CD4-positive, alpha-beta memory T cell (primary cell): Measurements from ENCODE around the gene CTBP2. TPM values are rescaled to one million over a fixed set of nuclear protein-coding genes. Genes with fewer than 3 reads are reported as not detected.

Source experiments
- CTCF ChIA-PET: fragments of 350-600 bp; sonication (Branson Sonifier 250); formaldehyde crosslinking; loops from one replicate; lab custom pipeline; 2021; ENCODE audit warnings: inconsistent platforms; ENCODE audit not compliant: partially characterized antibody; lab: Charles Lee
- POLR2A ChIA-PET: fragments of 350-600 bp; sonication (Branson Sonifier 250); formaldehyde crosslinking; loops from one replicate; lab custom pipeline; 2021; ENCODE audit not compliant: partially characterized antibody; lab: Charles Lee
- DNase-seq, 5 donors: peaks; one replicate each; pipeline versions ENCODE4 v3.0.0 to v3.0.0-alpha.2; 2020 to 2022; ENCODE audit warnings: mixed read lengths in 1 of 5
- H3K27ac ChIP-seq: one replicate; pipeline ENCODE4 v1.7.0; 2013; ENCODE audit warnings: low read depth, low read length
- H3K27me3 ChIP-seq: 2 replicates; pipeline ENCODE4 v1.7.0; 2013; ENCODE audit warnings: mild to moderate bottlenecking, low read length, moderate library complexity; ENCODE audit not compliant: insufficient read depth
- H3K36me3 ChIP-seq: 2 replicates; pipeline ENCODE4 v1.7.0; 2013; ENCODE audit warnings: mild to moderate bottlenecking, low read length, moderate library complexity; ENCODE audit not compliant: insufficient read depth
- H3K4me1 ChIP-seq: 2 replicates; pipeline ENCODE4 v1.7.0; 2013; ENCODE audit warnings: mild to moderate bottlenecking, low read length, moderate library complexity; ENCODE audit not compliant: insufficient read depth
- H3K4me3 ChIP-seq, 2 donors: one replicate each; pipeline ENCODE4 v1.7.0; 2013; ENCODE audit warnings: low read length in 2 of 2, mild to moderate bottlenecking in 1 of 2
- H3K9me3 ChIP-seq, 2 donors: one replicate each; pipeline ENCODE4 v1.7.0; 2013; ENCODE audit warnings: low read length in 2 of 2, control low read depth in 1 of 2; ENCODE audit not compliant: control insufficient read depth in 1 of 2
- H3K27ac Mint-ChIP-seq, 7 donors: one replicate each; pipeline ENCODE4 v1.8.0; 2020 to 2021; ENCODE audit warnings: mixed read lengths in 7 of 7, mild to moderate bottlenecking in 6 of 7, inconsistent platforms in 3 of 7, moderate library complexity in 3 of 7
- H3K27me3 Mint-ChIP-seq, 2 donors: one replicate each; pipeline ENCODE4 v1.8.0; 2020 to 2021; ENCODE audit warnings: mixed read lengths in 2 of 2
- H3K36me3 Mint-ChIP-seq, 2 donors: one replicate each; pipeline ENCODE4 v1.8.0; 2020 to 2021; ENCODE audit warnings: mixed read lengths in 2 of 2, inconsistent platforms in 1 of 2, mild to moderate bottlenecking in 1 of 2
- H3K4me1 Mint-ChIP-seq, 4 donors: one replicate each; pipeline ENCODE4 v1.8.0; 2020 to 2021; ENCODE audit warnings: mixed read lengths in 4 of 4, mild to moderate bottlenecking in 1 of 4
- H3K4me3 Mint-ChIP-seq, 8 donors: one replicate each; pipeline ENCODE4 v1.8.0; 2020 to 2021; ENCODE audit warnings: mixed read lengths in 8 of 8, mild to moderate bottlenecking in 7 of 8, moderate library complexity in 6 of 8, inconsistent platforms in 3 of 8
- H3K9me3 Mint-ChIP-seq, 8 donors: one replicate each; pipeline ENCODE4 v1.8.0; 2020 to 2021; ENCODE audit warnings: mixed read lengths in 8 of 8, mild to moderate bottlenecking in 5 of 8, inconsistent platforms in 3 of 8, moderate library complexity in 1 of 8
- intact Hi-C: fragments of 100-400 bp; cut with micrococcal nuclease; formaldehyde crosslinking; loops from one replicate; pipeline ENCODE4 v1.15.1; 2023
- polyA plus RNA-seq, 2 donors: library from polyadenylated mRNA; unstranded; fragments of 300-500 nt; fragmentation: Illumina TruSeq; gene quantifications; one replicate each; pipeline ENCODE4 v1.2.3, GENCODE V29; 2021
- total RNA-seq, 2 experiments: library from RNA; stranded (reverse); gene quantifications; one replicate each; pipeline ENCODE4 v1.2.3, GENCODE V29; 2021

CTBP2 gene
- total and polyA plus RNA-seq, 4 experiments from 2014 or later, result 0.16 to 0.97 (median 0.61) TPM; not detected in 1

DNA sequence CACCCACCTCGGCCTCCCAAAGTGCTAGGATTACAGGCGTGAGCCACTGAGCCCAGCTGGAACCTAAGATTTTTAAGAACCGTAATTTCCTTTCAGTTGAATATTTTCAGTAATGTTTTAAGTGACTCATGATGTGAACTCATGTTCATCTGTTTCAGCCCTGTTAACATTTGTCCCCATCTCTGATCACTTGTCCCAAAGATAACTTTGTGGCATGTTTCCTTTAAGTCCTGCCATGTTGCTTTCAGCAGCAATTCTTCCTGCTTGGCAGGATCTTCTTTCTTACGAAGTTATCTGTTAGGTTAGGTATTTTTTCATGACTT, 199.2 kb downstream of the CTBP2 start:
- H3K27ac ChIP-seq, result no peak overlapping the region
- ChIA-PET CTCF (interaction anchor here (0.6 kb wide), 1 partner anchor 480 kb away, joined by 3 read pairs; no protein-coding TSS in a partner anchor), POLR2A (no interaction called here)
- no peak overlapping the region for H3K4me3 Mint-ChIP-seq
- no peaks in the 10 kb centered on the region for H3K27me3 Mint-ChIP-seq
- no peaks in the 10 kb centered on the region for H3K9me3 Mint-ChIP-seq
- peaks cover 5 to 19% of the 10 kb centered on the region in 2 donors for H3K36me3 Mint-ChIP-seq
- H3K4me1 ChIP-seq, result peaks cover 4% of the 10 kb centered on the region
- no peaks in the 10 kb centered on the region for H3K36me3 ChIP-seq
- H3K4me1 Mint-ChIP-seq, result peaks cover 30 to 50% (median 40%) of the 10 kb centered on the region in 4 donors
- H3K27ac Mint-ChIP-seq, result peak overlapping the region in 2 of 7 donors; percentile 10 to 46
- intact Hi-C loops, result no loop called here
- no peaks in the 10 kb centered on the region for H3K9me3 ChIP-seq
- no peaks in the 10 kb centered on the region for H3K27me3 ChIP-seq
- DNase-seq, result no peak
- H3K4me3 ChIP-seq, result no peak overlapping the region

- H3K36me3 Mint-ChIP-seq, result peaks cover 0 to 11% of the 10 kb centered on the region in 2 donors
- POLR2A ChIA-PET, result interaction anchor here (0.6 kb wide), 1 partner anchor 613 kb away, joined by 3 read pairs; no protein-coding TSS in a partner anchor
- Histone ChIP-seq H3K27ac (no peak overlapping the region), H3K9me3 (no peaks in the 10 kb centered on the region), H3K4me3 (no peak overlapping the region), H3K4me1 (peaks cover 7% of the 10 kb centered on the region), H3K36me3 (no peaks in the 10 kb centered on the region), H3K27me3 (no peaks in the 10 kb centered on the region)
- H3K4me1 Mint-ChIP-seq, result peaks cover 32 to 53% (median 44%) of the 10 kb centered on the region in 4 donors
- no peaks in the 10 kb centered on the region for H3K27me3 Mint-ChIP-seq
- peak overlapping the region in 3 of 7 donors; percentile 8 to 70 (median 59) for H3K27ac Mint-ChIP-seq
- H3K4me3 Mint-ChIP-seq, result no peak overlapping the region
- H3K9me3 Mint-ChIP-seq, result no peaks in the 10 kb centered on the region
- CTCF ChIA-PET, result no interaction called here
- intact Hi-C loops, result no loop called here
- DNase-seq, result no peak
Observed at GRCh38 chr10:124959564-124959963, 200.8 kb downstream of the CTBP2 start.

DNA sequence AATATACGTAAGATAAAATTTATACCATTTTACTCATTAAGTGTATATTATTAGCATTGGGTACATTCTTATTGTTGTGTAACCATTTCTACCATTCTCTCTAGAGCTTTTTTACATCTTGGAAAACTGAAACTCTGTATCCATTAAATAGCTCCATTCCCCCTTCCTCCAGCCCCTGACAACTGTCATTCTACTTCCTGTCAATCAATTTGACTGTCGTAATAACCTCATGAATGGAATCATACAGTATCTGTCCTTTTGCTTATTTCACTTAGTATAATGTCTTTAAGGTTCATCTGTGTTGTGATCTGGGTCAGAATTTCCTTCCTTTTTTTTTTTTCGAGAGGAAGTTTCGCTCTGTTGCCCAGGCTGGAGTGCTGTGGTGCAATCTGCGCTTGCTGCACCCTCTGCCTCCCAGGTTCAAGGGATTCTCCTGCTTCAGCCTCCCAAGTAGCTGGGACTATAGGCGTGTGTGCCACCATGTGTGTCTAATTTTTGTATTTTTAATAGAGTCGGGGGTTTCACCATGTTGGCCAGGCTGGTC, 202.9 kb downstream of the CTBP2 start:
- Histone ChIP-seq H3K4me3 (no peak overlapping the region), H3K4me1 (peaks cover 7% of the 10 kb centered on the region), H3K36me3 (no peaks in the 10 kb centered on the region), H3K27ac (no peak overlapping the region), H3K27me3 (no peaks in the 10 kb centered on the region), H3K9me3 (no peaks in the 10 kb centered on the region)
- Mint-ChIP-seq H3K4me3 (no peak overlapping the region), H3K27ac (peak overlapping the region in 1 of 7 donors; percentile 3), H3K36me3 (peaks cover 6 to 12% of the 10 kb centered on the region in 2 donors), H3K27me3 (no peaks in the 10 kb centered on the region), H3K9me3 (no peaks in the 10 kb centered on the region), H3K4me1 (peaks cover 35 to 57% (median 49%) of the 10 kb centered on the region in 4 donors)
- no peak for DNase-seq
- intact Hi-C loops, result no loop called here
- POLR2A ChIA-PET, result interaction anchor here (0.7 kb wide), 1 partner anchor 438 kb away, joined by 5 read pairs; no protein-coding TSS in a partner anchor
- CTCF ChIA-PET, result no interaction called here

DNA sequence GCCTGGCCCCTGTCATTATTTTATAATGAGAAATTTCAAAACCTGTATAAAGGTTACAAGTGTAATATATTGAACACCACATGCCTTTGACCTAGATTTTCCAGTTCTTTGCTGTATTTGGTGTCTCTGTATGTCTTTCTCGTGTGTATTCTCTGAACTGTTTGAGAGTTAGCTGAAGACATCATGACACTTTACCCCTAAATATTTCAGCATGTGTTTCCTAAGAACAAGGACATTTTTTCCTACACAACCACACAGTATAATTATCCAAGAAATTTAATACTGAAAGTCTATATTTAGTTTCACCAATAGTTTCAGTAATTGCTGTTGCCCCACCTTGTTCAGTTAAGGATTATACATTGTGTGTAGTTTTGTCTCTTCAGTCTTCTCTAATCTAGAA, 203.6 kb downstream of the CTBP2 start:
- intact Hi-C loops, result no loop called here
- POLR2A ChIA-PET, result no interaction called here
- peaks cover 39 to 62% (median 52%) of the 10 kb centered on the region in 4 donors for H3K4me1 Mint-ChIP-seq

DNA sequence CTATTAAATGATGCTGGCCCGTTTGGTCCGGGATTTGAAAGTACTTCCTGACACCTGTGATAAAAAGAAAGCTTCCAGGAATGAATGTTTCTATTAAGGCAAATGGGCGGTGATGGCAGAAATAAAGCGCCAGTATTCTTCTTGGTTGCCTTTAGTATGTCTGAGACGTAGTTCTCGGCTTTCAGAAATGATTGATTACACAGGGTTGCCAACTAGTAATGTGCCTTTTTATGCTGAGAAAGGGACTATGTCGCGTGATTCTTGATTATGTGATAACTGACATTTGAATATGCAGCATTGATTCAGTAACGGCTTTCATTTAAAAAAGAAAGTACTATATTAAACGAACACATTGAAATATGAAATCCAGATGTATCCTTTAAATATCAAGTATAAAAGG, 204.5 kb downstream of the CTBP2 start:
- intact Hi-C loops, result no loop called here
- Histone ChIP-seq H3K27ac (no peak overlapping the region), H3K4me1 (peaks cover 7% of the 10 kb centered on the region), H3K9me3 (no peaks in the 10 kb centered on the region), H3K36me3 (no peaks in the 10 kb centered on the region), H3K27me3 (no peaks in the 10 kb centered on the region), H3K4me3 (no peak overlapping the region)
- CTCF ChIA-PET, result no interaction called here
- DNase-seq, result no peak
- POLR2A ChIA-PET, result no interaction called here
- Mint-ChIP-seq H3K4me1 (peaks cover 35 to 56% (median 46%) of the 10 kb centered on the region in 4 donors), H3K4me3 (no peak overlapping the region), H3K27me3 (no peaks in the 10 kb centered on the region), H3K36me3 (peaks cover 10 to 13% of the 10 kb centered on the region in 2 donors), H3K9me3 (no peaks in the 10 kb centered on the region), H3K27ac (peak overlapping the region in 2 of 7 donors; percentile 8 to 29)

More for the DNA sequence above, 203.6 kb downstream of the CTBP2 start:
- H3K4me3 ChIP-seq, result no peak overlapping the region
- no peaks in the 10 kb centered on the region for H3K9me3 ChIP-seq
- peaks cover 10 to 13% of the 10 kb centered on the region in 2 donors for H3K36me3 Mint-ChIP-seq
- no peak overlapping the region for H3K27ac Mint-ChIP-seq
- no peak for DNase-seq
- CTCF ChIA-PET, result no interaction called here
- peaks cover 7% of the 10 kb centered on the region for H3K4me1 ChIP-seq
- no peaks in the 10 kb centered on the region for H3K27me3 Mint-ChIP-seq
- no peak overlapping the region for H3K27ac ChIP-seq
- no peaks in the 10 kb centered on the region for H3K9me3 Mint-ChIP-seq
- no peaks in the 10 kb centered on the region for H3K36me3 ChIP-seq
- H3K27me3 ChIP-seq, result no peaks in the 10 kb centered on the region
- no peak overlapping the region for H3K4me3 Mint-ChIP-seq

- intact Hi-C loops, result no loop called here
- H3K9me3 Mint-ChIP-seq, result no peaks in the 10 kb centered on the region
- CTCF ChIA-PET, result no interaction called here
- Histone ChIP-seq H3K27ac (no peak overlapping the region), H3K36me3 (no peaks in the 10 kb centered on the region), H3K4me1 (peaks cover 7% of the 10 kb centered on the region), H3K27me3 (no peaks in the 10 kb centered on the region), H3K4me3 (no peak overlapping the region), H3K9me3 (no peaks in the 10 kb centered on the region)
- no peak overlapping the region for H3K4me3 Mint-ChIP-seq
- H3K36me3 Mint-ChIP-seq, result peaks cover 10 to 13% of the 10 kb centered on the region in 2 donors
- DNase-seq, result no peak
- peaks cover 35 to 56% (median 46%) of the 10 kb centered on the region in 4 donors for H3K4me1 Mint-ChIP-seq
- no peaks in the 10 kb centered on the region for H3K27me3 Mint-ChIP-seq
- POLR2A ChIA-PET, result no interaction called here
- no peak overlapping the region for H3K27ac Mint-ChIP-seq
Observed at GRCh38 chr10:124955243-124955642, 205.1 kb downstream of the CTBP2 start.

DNA sequence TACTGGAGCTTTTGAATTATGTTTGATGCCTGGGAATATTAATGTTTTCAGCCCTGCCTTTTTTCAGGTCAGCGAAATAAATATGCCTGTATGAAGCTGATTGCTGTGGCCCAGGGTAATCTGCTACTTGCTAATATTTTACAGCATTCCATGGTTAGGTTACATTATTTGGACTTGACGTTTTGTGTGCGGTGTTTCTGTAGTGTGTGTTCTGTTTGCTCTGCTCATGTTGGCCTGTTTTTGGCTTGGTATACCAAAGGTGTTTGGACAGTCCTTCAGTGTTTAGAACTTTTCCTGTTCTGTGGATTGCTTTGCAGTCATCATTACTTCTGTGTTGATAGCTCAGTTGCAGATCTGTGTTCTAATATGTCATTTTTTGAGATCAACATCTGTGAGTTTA, 206.9 kb downstream of the CTBP2 start:
- Mint-ChIP-seq H3K27me3 (no peaks in the 10 kb centered on the region), H3K4me3 (peak overlapping the region in 1 of 8 donors; percentile 5), H3K9me3 (no peaks in the 10 kb centered on the region), H3K4me1 (peaks cover 26 to 46% (median 40%) of the 10 kb centered on the region in 4 donors), H3K27ac (peak overlapping the region in 2 of 7 donors; percentile 28 to 43), H3K36me3 (peaks cover 19 to 24% of the 10 kb centered on the region in 2 donors)
- Histone ChIP-seq H3K36me3 (no peaks in the 10 kb centered on the region), H3K4me1 (peaks cover 3% of the 10 kb centered on the region), H3K4me3 (no peak overlapping the region), H3K9me3 (no peaks in the 10 kb centered on the region), H3K27ac (no peak overlapping the region), H3K27me3 (no peaks in the 10 kb centered on the region)
- ChIA-PET POLR2A (no interaction called here), CTCF (no interaction called here)
- intact Hi-C loops, result no loop called here
- no peak for DNase-seq
